GM12878 (cell line): ENCODE data around the gene AKAP7. TPM values are rescaled to one million over a fixed set of nuclear protein-coding genes. Genes with fewer than 3 reads are reported as not detected.

Experiments used
- ATAC-seq: fragments of 200-7000 bp; cut with Tn5 transposase; 3 replicates; pipeline ENCODE4 v1.9.1; 2020; ENCODE audit warnings: mild to moderate bottlenecking, moderate library complexity
- BruUV-seq: library from RNA; stranded (reverse); fragments of 400-500 nt; replicated peaks from 2 replicates; lab custom pipeline; 2021; lab: Mats Ljungman, UMichigan
- CTCF ChIA-PET: fragments of 300-600 bp; sonication (Branson Sonifier 250); formaldehyde crosslinking; extraction: SDS; loops from one replicate; lab custom pipeline; 2021; ENCODE audit warnings: inconsistent platforms; lab: Yijun Ruan, JAX
- POLR2A ChIA-PET: fragments of 350-600 bp; formaldehyde crosslinking; extraction: SDS; loops from one replicate; lab custom pipeline; 2021; ENCODE audit warnings: inconsistent platforms; lab: Charles Lee
- RAD21 ChIA-PET: fragments of 300-600 bp; sonication (Branson Sonifier 250); formaldehyde crosslinking; loops from one replicate; lab custom pipeline; 2023; ENCODE audit warnings: antibody characterized with exemption; ENCODE audit not compliant: unreplicated experiment; lab: Charles Lee
- SMC1A ChIA-PET: fragments of 300-600 bp; sonication (Branson Sonifier 250); formaldehyde crosslinking; loops from one replicate; lab custom pipeline; 2023; ENCODE audit not compliant: unreplicated experiment, uncharacterized antibody; lab: Charles Lee
- DNase-seq: peaks from one replicate; pipeline ENCODE4 v3.0.0-alpha.2; 2011; ENCODE audit warnings: low read depth, low spot score
- FAIRE-seq: peaks from 3 replicates; lab custom pipeline; 2011; peaks lifted over from hg19 to GRCh38; lab: Jason Lieb, UNC
- H2AFZ ChIP-seq: 2 replicates; pipeline ENCODE4 v1.6.0; 2011; ENCODE audit warnings: low read depth, low read length, control low read depth; ENCODE audit not compliant: control insufficient read depth
- H3K27ac ChIP-seq: 2 replicates; pipeline ENCODE4 v1.5.1; 2011; ENCODE audit warnings: control low read depth; ENCODE audit not compliant: control insufficient read depth, insufficient read depth
- H3K27me3 ChIP-seq, 2 experiments: replicated peaks in 1 of 2; 2 replicates each; pipeline versions ENCODE4 v1.6.0 to v1.6.1; 2011; ENCODE audit warnings: low read length in 1 of 2; ENCODE audit not compliant: control insufficient read depth in 2 of 2, insufficient read depth in 2 of 2
- H3K36me3 ChIP-seq, 2 experiments: 2 replicates each; pipeline ENCODE4 v1.5.1; 2011; ENCODE audit warnings: low read length in 1 of 2; ENCODE audit not compliant: control insufficient read depth in 2 of 2, insufficient read depth in 2 of 2
- H3K4me1 ChIP-seq: 2 replicates; pipeline ENCODE4 v1.6.1; 2011; ENCODE audit warnings: mild to moderate bottlenecking, low read length, moderate library complexity, mixed read lengths; ENCODE audit not compliant: control insufficient read depth, insufficient read depth
- H3K4me2 ChIP-seq: 2 replicates; pipeline ENCODE4 v1.6.0; 2011; ENCODE audit warnings: control low read depth; ENCODE audit not compliant: control insufficient read depth, insufficient read depth
- H3K4me3 ChIP-seq: fragments of 200-600 bp; sonication (generic); 2 replicates; pipeline ENCODE4 v1.5.1; 2016
- H3K79me2 ChIP-seq: 2 replicates; pipeline ENCODE4 v1.6.0; 2011; ENCODE audit warnings: low read length; ENCODE audit not compliant: control insufficient read depth, insufficient read depth
- H3K9ac ChIP-seq: 2 replicates; pipeline ENCODE4 v1.8.0; 2011; ENCODE audit warnings: low read length, control low read depth, mixed read lengths; ENCODE audit not compliant: control insufficient read depth, insufficient read depth
- H3K9me3 ChIP-seq: replicated peaks from 3 replicates; pipeline ENCODE4 v1.5.1; 2011; ENCODE audit warnings: mild to moderate bottlenecking, low read length; ENCODE audit not compliant: control insufficient read depth, insufficient read depth
- H4K20me1 ChIP-seq: 2 replicates; pipeline ENCODE4 v1.6.0; 2011; ENCODE audit not compliant: control insufficient read depth, insufficient read depth
- NFYB ChIP-seq: IDR thresholded peaks from 2 replicates; pipeline ENCODE4 v1.6.1; 2011; ENCODE audit warnings: low read depth, mild to moderate bottlenecking, low read length, improper control_type of control experiment, moderate library complexity; ENCODE audit not compliant: insufficient read depth
- NR2F1 ChIP-seq: fragments of 450-650 bp; conservative IDR thresholded peaks from 2 replicates; pipeline ENCODE4 v1.6.1; 2017; ENCODE audit warnings: mild to moderate bottlenecking
- RB1 ChIP-seq: fragments of 450-650 bp; formaldehyde crosslinking; IDR thresholded peaks from 2 replicates; pipeline ENCODE4 v1.6.1; 2017; ENCODE audit warnings: mild to moderate bottlenecking, borderline replicate concordance
- SMARCA5 ChIP-seq: fragments of 450-650 bp; IDR thresholded peaks from 2 replicates; pipeline ENCODE4 v1.6.1; 2017; ENCODE audit warnings: mild to moderate bottlenecking
- TAF1 ChIP-seq: IDR thresholded peaks from 2 replicates; pipeline ENCODE4 v1.6.1; 2011; ENCODE audit warnings: mild to moderate bottlenecking, low read depth, low read length, borderline replicate concordance
- WGBS: methylation state at CpG from one replicate; pipeline ENCODE4 v1.1.6; 2016; ENCODE audit warnings: low lambda C conversion rate; ENCODE audit not compliant: insufficient replicate concordance, insufficient coverage; ENCODE audit errors: missing lambda C conversion rate; 5-methylcytosine and 5-hydroxymethylcytosine counted together
- in situ Hi-C: fragments of 300-500 bp; cut with MboI; formaldehyde crosslinking; loops from 9 replicates; pipeline ENCODE4 v1.14.3; 2018; ENCODE audit warnings: mixed read lengths
- intact Hi-C: fragments of 100-400 bp; cut with micrococcal nuclease; formaldehyde crosslinking; loops from one replicate; pipeline ENCODE4 v1.14.2; 2022; ENCODE audit not compliant: unreplicated experiment
- polyA plus RNA-seq, 11 experiments: library from polyadenylated mRNA; depleted of rRNA in 4 of 11; unstranded in 6 of 11; stranded (reverse) in 5 of 11; fragments of >200 nt; fragmentation: Nextera tagmentation in 4 of 11; fragmentation: Illumina TruSeq in 1 of 11; extraction: Ambion mirVana in 4 of 11; extraction: Trizol in 1 of 11; gene quantifications; 1 replicate in 1 of 11; 2 replicates in 10 of 11; pipeline versions ENCODE4 v1.2.1 to v1.2.3, GENCODE V29; 2011 to 2016; ENCODE audit warnings: inconsistent platforms in 2 of 11, missing spikeins in 2 of 11, low read depth in 1 of 11
- total RNA-seq, 4 experiments: library from RNA; depleted of rRNA in 3 of 4; stranded (reverse); fragments of >200 nt in 3 of 4; fragmentation: Illumina TruSeq in 1 of 4; extraction: Trizol in 1 of 4; gene quantifications; 2 replicates each; pipeline versions ENCODE4 v1.2.1 to v1.2.3, GENCODE V29; 2013 to 2021
- TF ChIP-seq, protein P1 (sequence below): IDR thresholded peaks from 2 replicates; pipeline ENCODE4 v1.6.1; 2012; ENCODE audit warnings: low read depth, low read length, improper control_type of control experiment

Gene AKAP7
- total and polyA plus RNA-seq, 10 of the 15 experiments (the other 5 are each of a cell fraction or from before 2014, with no cell fraction given) = 0.06 to 0.58 (median 0.28) TPM; not detected in 1

DNA sequence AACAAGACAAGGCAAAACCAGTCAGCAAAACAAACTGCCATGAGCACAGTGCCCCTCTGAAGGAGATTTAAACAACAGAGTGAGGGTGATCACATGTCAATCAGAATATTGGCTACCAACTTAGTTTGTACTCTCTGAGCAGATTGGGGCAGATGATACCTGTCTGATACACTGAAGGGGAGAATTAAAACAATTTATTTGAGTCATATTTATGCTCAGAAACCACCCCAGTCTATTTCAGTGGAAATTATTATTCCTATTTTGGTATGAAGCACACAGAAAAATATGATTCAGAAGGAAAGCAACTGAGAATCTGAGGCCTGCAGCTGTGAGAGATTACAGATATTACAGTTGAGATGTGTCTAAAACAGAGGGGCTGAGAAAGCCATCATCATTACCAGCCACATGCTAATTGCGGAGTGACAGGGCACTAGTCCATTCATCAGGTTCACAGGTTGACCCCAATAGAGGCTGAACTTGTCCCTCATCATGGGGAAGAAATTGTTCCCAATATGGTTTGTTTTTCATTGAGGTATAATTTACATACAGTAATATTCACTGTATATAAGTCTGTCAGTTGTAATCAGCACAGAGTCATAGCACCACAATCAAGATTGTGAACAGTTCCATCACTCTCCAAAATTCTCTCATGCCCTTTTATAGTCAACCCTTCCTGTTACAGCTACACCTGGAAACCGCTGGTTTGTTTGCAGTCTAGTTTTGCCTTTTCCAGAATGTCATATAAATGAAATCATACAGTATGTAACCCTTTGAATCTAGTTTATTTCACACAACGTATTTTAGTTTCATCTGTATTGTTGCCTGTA is 134.5 kb downstream of the AKAP7 start:
- SMC1A ChIA-PET = interaction anchor here (1.9 kb wide), 1 partner anchor 11 kb away, joined by 4 read pairs; no protein-coding TSS in a partner anchor
- RAD21 ChIA-PET = no interaction called here
- Histone ChIP-seq H3K27ac (no peak overlapping the region), H4K20me1 (no peaks in the 10 kb centered on the region), H3K36me3 (no peaks in the 10 kb centered on the region), H2AFZ (no peak overlapping the region), H3K4me2 (no peak overlapping the region), H3K4me1 (no peaks in the 10 kb centered on the region)
- 34% methylated on average over 3 of the region's 3 CpGs for WGBS
- in situ Hi-C loops (no loop called here), intact Hi-C loops (no loop called here)
- ATAC-seq (no peak), DNase-seq (no peak), FAIRE-seq (no peak)
- POLR2A ChIA-PET = no interaction called here
- TF ChIP-seq TAF1 = no peak
- no peak for TF ChIP-seq NFYB
- no peak for TF ChIP-seq SMARCA5
- TF ChIP-seq NR2F1 = no peak
- TF ChIP-seq RB1 = no peak
- TF ChIP-seq, protein P1, sequence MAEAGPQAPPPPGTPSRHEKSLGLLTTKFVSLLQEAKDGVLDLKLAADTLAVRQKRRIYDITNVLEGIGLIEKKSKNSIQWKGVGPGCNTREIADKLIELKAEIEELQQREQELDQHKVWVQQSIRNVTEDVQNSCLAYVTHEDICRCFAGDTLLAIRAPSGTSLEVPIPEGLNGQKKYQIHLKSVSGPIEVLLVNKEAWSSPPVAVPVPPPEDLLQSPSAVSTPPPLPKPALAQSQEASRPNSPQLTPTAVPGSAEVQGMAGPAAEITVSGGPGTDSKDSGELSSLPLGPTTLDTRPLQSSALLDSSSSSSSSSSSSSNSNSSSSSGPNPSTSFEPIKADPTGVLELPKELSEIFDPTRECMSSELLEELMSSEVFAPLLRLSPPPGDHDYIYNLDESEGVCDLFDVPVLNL = no peak
- TF ChIP-seq, all 136 proteins: peak for 0
- Histone ChIP-seq H3K9me3 (no peaks in the 10 kb centered on the region), H3K4me3 (no peak overlapping the region), H3K9ac (no peak overlapping the region), H3K27me3 (no peaks in the 10 kb centered on the region), H3K79me2 (no peaks in the 10 kb centered on the region)
- no TSS peak for BruUV-seq
- CTCF ChIA-PET = no interaction called here
